ENCODE results near the gene TREH. TPM values are rescaled to one million over a fixed set of nuclear protein-coding genes. Genes with fewer than 3 reads are reported as not detected.
"Not testable (repeated sequence)": the region's sequence is repeated elsewhere in the genome, so short reads cannot be mapped to it uniquely, and the experiment has no call there.

Gene TREH
- total RNA-seq, 1 experiment from 2014 or later: 0.15 TPM

GRCh38 chr11:118727001-118727720 is 47.7 kb upstream of the TREH start:
- H3K27me3 ChIP-seq (ENCODE audit: insufficient read depth, low read length); H4K20me1 ChIP-seq (ENCODE audit: insufficient read depth); DNase-seq (ENCODE audit: low read depth, low spot score); intact Hi-C loops (cut with micrococcal nuclease); POLR2A ChIA-PET; ATAC-seq; H3K9me2 ChIP-seq (ENCODE audit: insufficient read depth); H3K9me3 ChIP-seq (ENCODE audit: control insufficient read depth in 1 of 2, insufficient read depth in 1 of 2, low read depth in 1 of 2, low read length in 2 of 2); H3K4me2 ChIP-seq (ENCODE audit: low read length); H3K79me2 ChIP-seq (ENCODE audit: insufficient read depth, low read length); H2AFZ ChIP-seq (ENCODE audit: low read depth, low read length, poor library complexity, severe bottlenecking); H3K27ac ChIP-seq (ENCODE audit: low read depth, low read length); H3K9ac ChIP-seq (ENCODE audit: low read length); RAD21 ChIA-PET (ENCODE audit: low non-redundant PET in 1 of 2, low total read pairs in 2 of 2, uncharacterized antibody in 2 of 2, unreplicated experiment in 2 of 2); H3K4me1 ChIP-seq (ENCODE audit: control insufficient read depth in 1 of 2, insufficient read depth in 2 of 2, low read length in 2 of 2); CTCF ChIA-PET; H3K36me3 ChIP-seq (ENCODE audit: control insufficient read depth in 1 of 2, insufficient read depth in 2 of 2, low read length in 2 of 2); BruUV-seq (replicated peaks); H3K4me3 ChIP-seq (replicated peaks in 1 of 2; ENCODE audit: low read depth in 1 of 2, low read length in 2 of 2): not testable (repeated sequence)

- BruUV-seq (replicated peaks); ATAC-seq: not testable (repeated sequence)
Observed at GRCh38 chr11:118721478-118722015, 42.1 kb upstream of the TREH start.

GRCh38 chr11:118720740-118721139 is 41.3 kb upstream of the TREH start:
- intact Hi-C loops (cut with micrococcal nuclease); POLR2A ChIA-PET; H3K4me3 ChIP-seq (replicated peaks in 1 of 2; ENCODE audit: low read depth in 1 of 2, low read length in 2 of 2); CTCF ChIA-PET; H3K79me2 ChIP-seq (ENCODE audit: insufficient read depth, low read length); BruUV-seq (replicated peaks); H3K9me2 ChIP-seq (ENCODE audit: insufficient read depth); H3K9ac ChIP-seq (ENCODE audit: low read length); H4K20me1 ChIP-seq (ENCODE audit: insufficient read depth); H2AFZ ChIP-seq (ENCODE audit: low read depth, low read length, poor library complexity, severe bottlenecking); H3K36me3 ChIP-seq (ENCODE audit: control insufficient read depth in 1 of 2, insufficient read depth in 2 of 2, low read length in 2 of 2); H3K4me2 ChIP-seq (ENCODE audit: low read length); DNase-seq (ENCODE audit: low read depth, low spot score); H3K27ac ChIP-seq (ENCODE audit: low read depth, low read length); RAD21 ChIA-PET (ENCODE audit: low non-redundant PET in 1 of 2, low total read pairs in 2 of 2, uncharacterized antibody in 2 of 2, unreplicated experiment in 2 of 2); ATAC-seq; H3K27me3 ChIP-seq (ENCODE audit: insufficient read depth, low read length); H3K9me3 ChIP-seq (ENCODE audit: control insufficient read depth in 1 of 2, insufficient read depth in 1 of 2, low read depth in 1 of 2, low read length in 2 of 2); H3K4me1 ChIP-seq (ENCODE audit: control insufficient read depth in 1 of 2, insufficient read depth in 2 of 2, low read length in 2 of 2): not testable (repeated sequence)

More at GRCh38 chr11:118721478-118722015, 42.1 kb upstream of the TREH start:
- RAD21 ChIA-PET (ENCODE audit: low non-redundant PET in 1 of 2, low total read pairs in 2 of 2, uncharacterized antibody in 2 of 2, unreplicated experiment in 2 of 2); H3K4me3 ChIP-seq (replicated peaks in 1 of 2; ENCODE audit: low read depth in 1 of 2, low read length in 2 of 2); H3K4me2 ChIP-seq (ENCODE audit: low read length); H3K27ac ChIP-seq (ENCODE audit: low read depth, low read length); POLR2A ChIA-PET; H3K9ac ChIP-seq (ENCODE audit: low read length); H3K36me3 ChIP-seq (ENCODE audit: control insufficient read depth in 1 of 2, insufficient read depth in 2 of 2, low read length in 2 of 2); DNase-seq (ENCODE audit: low read depth, low spot score); H3K4me1 ChIP-seq (ENCODE audit: control insufficient read depth in 1 of 2, insufficient read depth in 2 of 2, low read length in 2 of 2); H4K20me1 ChIP-seq (ENCODE audit: insufficient read depth); intact Hi-C loops (cut with micrococcal nuclease); H2AFZ ChIP-seq (ENCODE audit: low read depth, low read length, poor library complexity, severe bottlenecking); CTCF ChIA-PET; H3K79me2 ChIP-seq (ENCODE audit: insufficient read depth, low read length); H3K9me2 ChIP-seq (ENCODE audit: insufficient read depth); H3K9me3 ChIP-seq (ENCODE audit: control insufficient read depth in 1 of 2, insufficient read depth in 1 of 2, low read depth in 1 of 2, low read length in 2 of 2); H3K27me3 ChIP-seq (ENCODE audit: insufficient read depth, low read length): not testable (repeated sequence)

- H2AFZ ChIP-seq (ENCODE audit: low read depth, low read length, poor library complexity, severe bottlenecking); POLR2A ChIA-PET; ATAC-seq; H3K9ac ChIP-seq (ENCODE audit: low read length); H3K9me2 ChIP-seq (ENCODE audit: insufficient read depth); BruUV-seq (replicated peaks); RAD21 ChIA-PET (ENCODE audit: low non-redundant PET in 1 of 2, low total read pairs in 2 of 2, uncharacterized antibody in 2 of 2, unreplicated experiment in 2 of 2); intact Hi-C loops (cut with micrococcal nuclease); H3K79me2 ChIP-seq (ENCODE audit: insufficient read depth, low read length); H3K4me2 ChIP-seq (ENCODE audit: low read length); H3K9me3 ChIP-seq (ENCODE audit: control insufficient read depth in 1 of 2, insufficient read depth in 1 of 2, low read depth in 1 of 2, low read length in 2 of 2); CTCF ChIA-PET; H3K36me3 ChIP-seq (ENCODE audit: control insufficient read depth in 1 of 2, insufficient read depth in 2 of 2, low read length in 2 of 2); H3K27ac ChIP-seq (ENCODE audit: low read depth, low read length); H3K4me3 ChIP-seq (replicated peaks in 1 of 2; ENCODE audit: low read depth in 1 of 2, low read length in 2 of 2); H3K4me1 ChIP-seq (ENCODE audit: control insufficient read depth in 1 of 2, insufficient read depth in 2 of 2, low read length in 2 of 2); H3K27me3 ChIP-seq (ENCODE audit: insufficient read depth, low read length); H4K20me1 ChIP-seq (ENCODE audit: insufficient read depth); DNase-seq (ENCODE audit: low read depth, low spot score): not testable (repeated sequence)
Observed at GRCh38 chr11:118720078-118720477, 40.6 kb upstream of the TREH start.
